IMR-90 (cell line): ENCODE results near the gene HECW1. TPM values are rescaled to one million over a fixed set of nuclear protein-coding genes. Genes with fewer than 3 reads are reported as not detected.

Source experiments
- ATAC-seq: fragments of 200-7000 bp; cut with Tn5 transposase; 2 replicates; pipeline ENCODE4 v1.9.1; 2020; ENCODE audit warnings: low read depth, mild to moderate bottlenecking, moderate library complexity
- BruUV-seq: library from RNA; stranded (reverse); fragments of 400-500 nt; replicated peaks from 2 replicates; lab custom pipeline; 2021; lab: Mats Ljungman, UMichigan
- CTCF ChIA-PET: fragments of 300-600 bp; formaldehyde crosslinking; extraction: SDS; loops from one replicate; lab custom pipeline; 2021; ENCODE audit warnings: antibody characterized with exemption; lab: Yijun Ruan, JAX
- POLR2A ChIA-PET: fragments of 300-600 bp; sonication (Branson Sonifier 250); formaldehyde crosslinking; loops from one replicate; lab custom pipeline; 2022; ENCODE audit warnings: antibody characterized with exemption; ENCODE audit not compliant: unreplicated experiment; lab: Charles Lee
- DNase-seq: peaks from one replicate; pipeline ENCODE4 v3.0.0; 2013
- H2AFZ ChIP-seq: replicated peaks from 2 replicates; pipeline ENCODE3; 2013; ENCODE audit warnings: low read length, mild to moderate bottlenecking; ENCODE audit not compliant: poor library complexity
- H2AK5ac ChIP-seq: 2 replicates; pipeline ENCODE4 v1.6.1; 2013; ENCODE audit warnings: low read depth, low read length, inconsistent platforms
- H2AK9ac ChIP-seq: replicated peaks from 2 replicates; pipeline ENCODE3; 2013; ENCODE audit warnings: mild to moderate bottlenecking, low read depth, low read length, moderate library complexity; ENCODE audit not compliant: poor library complexity
- H2BK120ac ChIP-seq: 2 replicates; pipeline ENCODE4 v1.6.1; 2013; ENCODE audit warnings: low read depth, low read length, inconsistent platforms
- H2BK15ac ChIP-seq: 3 replicates; pipeline ENCODE4 v1.6.1; 2013; ENCODE audit warnings: low read depth, low read length, inconsistent platforms
- H2BK20ac ChIP-seq: 2 replicates; pipeline ENCODE4 v1.6.1; 2013; ENCODE audit warnings: low read depth, mild to moderate bottlenecking, inconsistent platforms, low read length, moderate library complexity
- H2BK5ac ChIP-seq: 2 replicates; pipeline ENCODE4 v1.6.1; 2013; ENCODE audit warnings: mild to moderate bottlenecking, low read depth, low read length, inconsistent platforms; ENCODE audit not compliant: poor library complexity, severe bottlenecking
- H3K14ac ChIP-seq: replicated peaks from 2 replicates; pipeline ENCODE4 v1.6.1; 2013; ENCODE audit warnings: low read depth, low read length, inconsistent platforms
- H3K18ac ChIP-seq: 2 replicates; pipeline ENCODE4 v1.6.1; 2013; ENCODE audit warnings: low read depth, low read length, control low read depth
- H3K23ac ChIP-seq: 2 replicates; pipeline ENCODE4 v1.6.1; 2013; ENCODE audit warnings: low read depth, low read length, inconsistent platforms
- H3K27ac ChIP-seq: 2 replicates; pipeline ENCODE4 v1.5.1; 2013; ENCODE audit warnings: mild to moderate bottlenecking, control low read depth, low read length; ENCODE audit not compliant: insufficient read depth
- H3K27me3 ChIP-seq: 2 replicates; pipeline ENCODE4 v1.6.1; 2013; ENCODE audit warnings: low read length; ENCODE audit not compliant: control insufficient read depth, insufficient read depth
- H3K36me3 ChIP-seq: 2 replicates; pipeline ENCODE4 v1.6.1; 2013; ENCODE audit warnings: low read length, mixed read lengths; ENCODE audit not compliant: control insufficient read depth, insufficient read depth
- H3K4ac ChIP-seq: 2 replicates; pipeline ENCODE4 v1.6.1; 2013; ENCODE audit warnings: low read depth, low read length, inconsistent platforms
- H3K4me1 ChIP-seq: 2 replicates; pipeline ENCODE4 v1.6.1; 2013; ENCODE audit warnings: low read length, mixed read lengths; ENCODE audit not compliant: control insufficient read depth, insufficient read depth
- H3K4me2 ChIP-seq: 2 replicates; pipeline ENCODE4 v1.6.1; 2013; ENCODE audit warnings: low read depth, mild to moderate bottlenecking, control low read depth, low read length, moderate library complexity
- H3K4me3 ChIP-seq: 2 replicates; pipeline ENCODE4 v1.5.1; 2013; ENCODE audit warnings: low read depth, mild to moderate bottlenecking, control low read depth, low read length, moderate library complexity; ENCODE audit not compliant: insufficient read depth
- H3K56ac ChIP-seq: 2 replicates; pipeline ENCODE4 v1.6.1; 2013; ENCODE audit warnings: low read length, inconsistent platforms; ENCODE audit not compliant: insufficient read depth; ENCODE audit errors: extremely low read depth
- H3K79me1 ChIP-seq, 2 experiments: 2 replicates each; pipeline ENCODE4 v1.6.1; 2013; ENCODE audit warnings: low read length in 2 of 2, inconsistent platforms in 1 of 2, low read depth in 1 of 2
- H3K9ac ChIP-seq: 2 replicates; pipeline ENCODE4 v1.6.1; 2013; ENCODE audit warnings: low read depth, low read length, control low read depth
- H3K9me1 ChIP-seq: 2 replicates; pipeline ENCODE4 v1.6.1; 2013; ENCODE audit warnings: low read length, inconsistent platforms; ENCODE audit not compliant: insufficient read depth
- H3K9me3 ChIP-seq: 2 replicates; pipeline ENCODE4 v1.6.1; 2013; ENCODE audit warnings: low read length; ENCODE audit not compliant: control insufficient read depth, insufficient read depth
- H4K20me1 ChIP-seq: 2 replicates; pipeline ENCODE4 v1.6.1; 2013; ENCODE audit warnings: low read length, inconsistent platforms; ENCODE audit not compliant: insufficient read depth
- H4K5ac ChIP-seq: 2 replicates; pipeline ENCODE4 v1.6.1; 2013; ENCODE audit warnings: mild to moderate bottlenecking, low read depth, low read length, control low read depth
- H4K8ac ChIP-seq, 2 experiments: 2 replicates each; pipeline ENCODE4 v1.6.1; 2013; ENCODE audit warnings: low read depth in 2 of 2, low read length in 2 of 2, control low read depth in 1 of 2, inconsistent platforms in 1 of 2
- H4K91ac ChIP-seq: 2 replicates; pipeline ENCODE4 v1.6.1; 2013; ENCODE audit warnings: low read depth, low read length, inconsistent platforms; ENCODE audit not compliant: insufficient read depth
- RFX5 ChIP-seq: IDR thresholded peaks from 2 replicates; pipeline ENCODE4 v1.8.0; 2012; ENCODE audit warnings: low read depth, mild to moderate bottlenecking, low read length, moderate library complexity
- WGBS, 2 experiments: methylation state at CpG; one replicate each; pipeline versions ENCODE4 v1.1.5 to v1.1.7; 2013; ENCODE audit warnings: missing lambda C conversion rate in 2 of 2; ENCODE audit not compliant: insufficient read length in 1 of 2; ENCODE audit errors: extremely low coverage in 2 of 2; 5-methylcytosine and 5-hydroxymethylcytosine counted together
- dilution Hi-C: fragments of 300-500 bp; cut with HindIII; formaldehyde crosslinking; loops from one replicate; pipeline ENCODE4 v1.14.3; 2018; ENCODE audit warnings: low sequenced_read_pairs; ENCODE audit not compliant: unreplicated experiment
- in situ Hi-C: fragments of 300-500 bp; cut with MboI; formaldehyde crosslinking; loops from 3 replicates; pipeline ENCODE4 v1.14.3; 2019; ENCODE audit warnings: low sequenced_read_pairs, inconsistent platforms, mixed read lengths
- intact Hi-C: fragments of 100-400 bp; cut with micrococcal nuclease; formaldehyde crosslinking; loops from 2 replicates; pipeline ENCODE4 v1.10.0; 2022
- polyA plus RNA-seq, 3 experiments: library from polyadenylated mRNA; depleted of rRNA; stranded (reverse); fragments of >200 nt; gene quantifications; 2 replicates each; pipeline ENCODE4 v1.2.3, GENCODE V29; 2012; ENCODE audit warnings: low replicate concordance in 1 of 3
- total RNA-seq: library from RNA; depleted of rRNA; stranded (reverse); fragments of >200 nt; gene quantifications from 2 replicates; pipeline ENCODE4 v1.2.3, GENCODE V29; 2012

The HECW1 gene
- total and polyA plus RNA-seq, 2 of the 4 experiments (the other 2 are of a cell fraction) = 0.56 to 1.3 TPM

DNA sequence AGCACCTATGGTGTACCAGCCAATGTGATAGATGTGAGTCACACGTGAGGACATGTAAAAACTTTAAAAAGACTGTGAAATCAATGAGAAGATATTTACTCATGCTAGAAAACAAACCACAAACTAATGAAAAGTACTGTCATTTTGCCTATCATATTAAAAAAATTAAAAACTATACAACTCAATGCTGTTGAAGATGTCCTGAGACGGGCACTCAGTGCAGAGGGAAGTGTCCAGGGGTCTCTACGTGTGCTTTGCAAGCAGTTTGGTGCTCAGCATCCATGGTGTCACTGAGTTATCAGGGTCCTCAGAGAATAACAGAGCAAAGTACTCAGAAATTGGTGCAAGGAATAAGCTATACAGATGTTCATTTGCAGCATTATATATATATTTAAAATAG, 162.3 kb downstream of the HECW1 start:
- no TSS peak for BruUV-seq
- Histone ChIP-seq H3K36me3 (no peaks in the 10 kb centered on the region), H2AK9ac (no peak overlapping the region), H4K8ac (no peak overlapping the region), H3K9ac (no peak overlapping the region), H3K9me3 (no peaks in the 10 kb centered on the region), H3K4me3 (no peak overlapping the region), H2BK15ac (no peak overlapping the region), H2BK120ac (no peak overlapping the region), H3K4ac (no peak overlapping the region), H2BK5ac (no peak overlapping the region), H3K4me1 (no peaks in the 10 kb centered on the region), H3K27me3 (no peaks in the 10 kb centered on the region; the same call in none of the 2 replicates), H3K14ac (no peak overlapping the region), H3K56ac (no peak overlapping the region), H2BK20ac (no peak overlapping the region), H3K27ac (no peak overlapping the region), H4K5ac (no peak overlapping the region), H3K23ac (no peak overlapping the region), H3K9me1 (no peaks in the 10 kb centered on the region), H2AFZ (no peak overlapping the region), H2AK5ac (no peak overlapping the region), H3K4me2 (no peak overlapping the region), H3K79me1 (no peaks in the 10 kb centered on the region), H4K91ac (no peak overlapping the region), H4K20me1 (no peaks in the 10 kb centered on the region), H3K18ac (no peak overlapping the region)
- intact Hi-C loops (no loop called here), in situ Hi-C loops (loop anchor here (25.0 kb wide), 1 partner anchor 438 kb away; no protein-coding TSS in a partner anchor), dilution Hi-C loops (no loop called here)
- POLR2A ChIA-PET = no interaction called here
- no peak for DNase-seq
- TF ChIP-seq RFX5 = no peak
- CTCF ChIA-PET = interaction anchor here (1.4 kb wide), 1 partner anchor 13 kb away, joined by 4 read pairs; no protein-coding TSS in a partner anchor
- WGBS, 2 experiments = no CpG with 5 or more reads among the region's 3 CpGs
- ATAC-seq = no peak
